Stimulated activated CD4-positive, alpha-beta T cell treated with anti-CD3 and anti-CD28 coated beads, TNF-alpha, amount 100 ng/mL, for 1 hour (primary cell): ENCODE results near the gene GTF3C2.
"Not testable (repeated sequence)": the region's sequence is repeated elsewhere in the genome, so short reads cannot be mapped to it uniquely, and the experiment has no call there.

Experiments
- DNase-seq, 3 donors: peaks; one replicate each; pipeline ENCODE4 v3.0.0-alpha.2; 2020; ENCODE audit warnings: low read depth in 3 of 3, low spot score in 1 of 3

The GTF3C2 gene

GRCh38 chr2:27375513-27376099 is 19.0 kb upstream of the GTF3C2 start:
- DNase-seq, result no peak

- DNase-seq, result no peak
Observed at GRCh38 chr2:27373567-27373966, 17.0 kb upstream of the GTF3C2 start.

- DNase-seq, result no peak
Observed at GRCh38 chr2:27372937-27373336, 16.4 kb upstream of the GTF3C2 start.

- peak in 1 of 3 donors; percentile 18 for DNase-seq
Observed at GRCh38 chr2:27370816-27371620, 14.5 kb upstream of the GTF3C2 start.

- DNase-seq, result peak; percentile 97 to 98 (median 97)
Observed at GRCh38 chr2:27370026-27370815, 13.7 kb upstream of the GTF3C2 start, which contains the start of the genes EIF2B4 and SNX17. Gene EIF2B4, minus strand, starts transcription at chr2:27370338. Its CDS starts 24 bp downstream, at chr2:27370314. Gene SNX17, plus strand, starts transcription at chr2:27370616. Its CDS starts 128 bp downstream, at chr2:27370744.

GRCh38 chr2:27369471-27370025 is 13.0 kb upstream of the GTF3C2 start:
- no peak for DNase-seq

- DNase-seq, result no peak
Observed at GRCh38 chr2:27363933-27364332, 7.4 kb upstream of the GTF3C2 start.

- no peak for DNase-seq
Observed at GRCh38 chr2:27362678-27363420, 6.3 kb upstream of the GTF3C2 start.

- DNase-seq, result no peak
Observed at GRCh38 chr2:27356056-27356381, 545 bp downstream of the GTF3C2 start.

GRCh38 chr2:27354597-27354927 is 2.0 kb downstream of the GTF3C2 start:
- DNase-seq, result no peak

GRCh38 chr2:27353762-27354596 is 2.6 kb downstream of the GTF3C2 start:
- DNase-seq, result no peak

- DNase-seq, result not testable (repeated sequence)
Observed at GRCh38 chr2:27353386-27353761, 3.2 kb downstream of the GTF3C2 start.

GRCh38 chr2:27351802-27352598 is 4.6 kb downstream of the GTF3C2 start:
- no peak for DNase-seq

GRCh38 chr2:27350106-27350693 is 6.4 kb downstream of the GTF3C2 start:
- DNase-seq, result no peak

- no peak for DNase-seq
Observed at GRCh38 chr2:27347641-27348040, 8.9 kb downstream of the GTF3C2 start.

- no peak for DNase-seq
Observed at GRCh38 chr2:27336173-27336572, 20.4 kb downstream of the GTF3C2 start.

- no peak for DNase-seq
Observed at GRCh38 chr2:27335311-27335710, 21.3 kb downstream of the GTF3C2 start.

- no peak for DNase-seq
Observed at GRCh38 chr2:27324720-27325119, 31.8 kb downstream of the GTF3C2 start.
